Chondrocyte (in vitro differentiated cells): Measurements from ENCODE around the gene AFAP1L2. TPM values are rescaled to one million over a fixed set of nuclear protein-coding genes. Genes with fewer than 3 reads are reported as not detected.

Experiments used
- DNase-seq: peaks from one replicate; pipeline ENCODE4 v3.0.0; 2021; ENCODE audit warnings: mixed read lengths, low spot score
- H3K27ac Mint-ChIP-seq: one replicate; pipeline ENCODE4 v1.8.0; 2021; ENCODE audit warnings: mild to moderate bottlenecking, moderate library complexity, mixed read lengths; ENCODE audit not compliant: unreplicated experiment
- H3K27me3 Mint-ChIP-seq: 2 replicates; pipeline ENCODE4 v1.8.0; 2021; ENCODE audit warnings: low read depth, mixed read lengths
- H3K36me3 Mint-ChIP-seq: 2 replicates; pipeline ENCODE4 v1.8.0; 2021; ENCODE audit warnings: low read depth, mixed read lengths
- H3K4me1 Mint-ChIP-seq: 2 replicates; pipeline ENCODE4 v1.8.0; 2021; ENCODE audit warnings: low read depth, mild to moderate bottlenecking, mixed read lengths
- H3K4me3 Mint-ChIP-seq: one replicate; pipeline ENCODE4 v1.8.0; 2021; ENCODE audit warnings: mild to moderate bottlenecking, moderate library complexity, mixed read lengths; ENCODE audit not compliant: unreplicated experiment
- H3K9me3 Mint-ChIP-seq: 2 replicates; pipeline ENCODE4 v1.8.0; 2021; ENCODE audit warnings: low read depth, mixed read lengths
- total RNA-seq: library from RNA; stranded (reverse); gene quantifications from 3 replicates; pipeline ENCODE4 v1.2.1, GENCODE V29; 2021
- TF ChIP-seq, protein P1 (sequence below): fragments of 200-600 bp; sonication (generic); IDR thresholded peaks from 2 replicates; pipeline ENCODE4 v1.5.0; 2021; ENCODE audit warnings: antibody characterized with exemption, mild to moderate bottlenecking, moderate library complexity

The AFAP1L2 gene
- total RNA-seq, 1 donor from 2014 or later = 2.9 TPM

DNA sequence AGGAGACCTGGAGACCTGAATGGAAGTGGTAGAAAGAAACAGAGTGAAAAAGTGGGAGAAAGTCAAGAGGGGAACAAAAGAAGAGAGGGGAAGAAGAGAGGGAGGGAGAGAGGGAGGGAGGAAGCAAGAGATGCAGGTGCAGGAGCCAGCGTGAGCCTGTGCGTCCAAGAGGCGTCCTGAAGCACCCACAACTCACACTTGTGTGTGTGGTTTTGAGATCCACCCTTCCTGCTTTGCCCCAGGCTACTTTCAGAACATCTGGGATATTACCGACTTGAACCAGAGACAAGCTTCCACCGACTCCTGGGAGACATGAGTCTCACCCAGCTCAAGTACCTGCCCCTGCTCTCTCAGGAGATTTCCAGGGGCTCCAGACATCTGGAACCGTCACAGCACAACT is 9.8 kb downstream of the AFAP1L2 start:
- Mint-ChIP-seq H3K27me3 (no peaks in the 10 kb centered on the region), H3K9me3 (no peaks in the 10 kb centered on the region), H3K4me3 (no peak overlapping the region), H3K36me3 (no peaks in the 10 kb centered on the region), H3K27ac (no peak overlapping the region), H3K4me1 (peaks cover 61% of the 10 kb centered on the region)
- DNase-seq = no peak
- TF ChIP-seq, protein P1, sequence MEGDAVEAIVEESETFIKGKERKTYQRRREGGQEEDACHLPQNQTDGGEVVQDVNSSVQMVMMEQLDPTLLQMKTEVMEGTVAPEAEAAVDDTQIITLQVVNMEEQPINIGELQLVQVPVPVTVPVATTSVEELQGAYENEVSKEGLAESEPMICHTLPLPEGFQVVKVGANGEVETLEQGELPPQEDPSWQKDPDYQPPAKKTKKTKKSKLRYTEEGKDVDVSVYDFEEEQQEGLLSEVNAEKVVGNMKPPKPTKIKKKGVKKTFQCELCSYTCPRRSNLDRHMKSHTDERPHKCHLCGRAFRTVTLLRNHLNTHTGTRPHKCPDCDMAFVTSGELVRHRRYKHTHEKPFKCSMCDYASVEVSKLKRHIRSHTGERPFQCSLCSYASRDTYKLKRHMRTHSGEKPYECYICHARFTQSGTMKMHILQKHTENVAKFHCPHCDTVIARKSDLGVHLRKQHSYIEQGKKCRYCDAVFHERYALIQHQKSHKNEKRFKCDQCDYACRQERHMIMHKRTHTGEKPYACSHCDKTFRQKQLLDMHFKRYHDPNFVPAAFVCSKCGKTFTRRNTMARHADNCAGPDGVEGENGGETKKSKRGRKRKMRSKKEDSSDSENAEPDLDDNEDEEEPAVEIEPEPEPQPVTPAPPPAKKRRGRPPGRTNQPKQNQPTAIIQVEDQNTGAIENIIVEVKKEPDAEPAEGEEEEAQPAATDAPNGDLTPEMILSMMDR = no peak

DNA sequence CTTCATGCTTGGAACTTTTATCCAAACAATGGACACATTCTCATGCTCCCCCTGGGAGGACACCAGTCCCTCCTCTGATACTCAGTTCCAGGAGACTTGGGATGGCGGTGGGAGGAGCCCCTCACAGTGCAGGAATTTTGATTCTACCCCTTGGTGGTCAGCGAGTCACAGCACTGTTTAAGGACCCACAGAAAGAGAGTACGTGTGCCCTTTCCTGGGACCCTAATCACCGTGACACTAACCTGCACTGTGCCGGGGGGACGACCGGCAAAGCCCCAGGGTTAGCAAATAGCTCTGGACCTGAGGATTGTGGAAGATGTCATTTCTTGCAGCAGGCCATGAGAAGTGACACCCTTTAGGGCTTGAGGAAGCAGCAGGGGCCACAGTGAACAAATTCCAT is 10.4 kb downstream of the AFAP1L2 start:
- Mint-ChIP-seq H3K36me3 (no peaks in the 10 kb centered on the region), H3K27ac (no peak overlapping the region), H3K27me3 (no peaks in the 10 kb centered on the region), H3K4me1 (peaks cover 61% of the 10 kb centered on the region), H3K9me3 (no peaks in the 10 kb centered on the region), H3K4me3 (no peak overlapping the region)
- DNase-seq = no peak
- TF ChIP-seq, protein P1 = no peak

DNA sequence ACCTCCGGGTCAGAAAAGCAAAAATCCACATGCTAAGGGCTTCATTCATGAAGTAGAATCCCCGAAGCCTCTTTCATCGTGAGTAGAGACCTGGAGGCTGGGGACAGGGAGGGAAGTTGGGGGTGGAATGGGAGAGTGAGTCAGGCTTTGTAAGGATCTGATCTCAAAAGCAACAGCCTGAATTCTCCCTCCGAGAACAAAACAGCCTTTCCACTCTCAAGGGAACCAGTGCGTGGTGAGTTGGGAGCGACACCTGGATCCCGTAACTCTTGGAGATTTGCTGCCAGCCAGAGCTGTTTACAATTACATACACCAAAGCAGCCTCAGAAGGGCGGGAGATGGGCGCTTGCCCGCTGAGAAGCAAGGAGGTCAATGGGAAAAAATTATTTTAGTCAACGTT is 10.8 kb downstream of the AFAP1L2 start:
- H3K4me1 Mint-ChIP-seq = peaks cover 62% of the 10 kb centered on the region
- TF ChIP-seq, protein P1 = no peak
- H3K4me3 Mint-ChIP-seq = no peak overlapping the region
- no peak for DNase-seq
- H3K27me3 Mint-ChIP-seq = no peaks in the 10 kb centered on the region
- no peaks in the 10 kb centered on the region for H3K36me3 Mint-ChIP-seq
- no peaks in the 10 kb centered on the region for H3K9me3 Mint-ChIP-seq
- peak overlapping the region; percentile 22 for H3K27ac Mint-ChIP-seq

DNA sequence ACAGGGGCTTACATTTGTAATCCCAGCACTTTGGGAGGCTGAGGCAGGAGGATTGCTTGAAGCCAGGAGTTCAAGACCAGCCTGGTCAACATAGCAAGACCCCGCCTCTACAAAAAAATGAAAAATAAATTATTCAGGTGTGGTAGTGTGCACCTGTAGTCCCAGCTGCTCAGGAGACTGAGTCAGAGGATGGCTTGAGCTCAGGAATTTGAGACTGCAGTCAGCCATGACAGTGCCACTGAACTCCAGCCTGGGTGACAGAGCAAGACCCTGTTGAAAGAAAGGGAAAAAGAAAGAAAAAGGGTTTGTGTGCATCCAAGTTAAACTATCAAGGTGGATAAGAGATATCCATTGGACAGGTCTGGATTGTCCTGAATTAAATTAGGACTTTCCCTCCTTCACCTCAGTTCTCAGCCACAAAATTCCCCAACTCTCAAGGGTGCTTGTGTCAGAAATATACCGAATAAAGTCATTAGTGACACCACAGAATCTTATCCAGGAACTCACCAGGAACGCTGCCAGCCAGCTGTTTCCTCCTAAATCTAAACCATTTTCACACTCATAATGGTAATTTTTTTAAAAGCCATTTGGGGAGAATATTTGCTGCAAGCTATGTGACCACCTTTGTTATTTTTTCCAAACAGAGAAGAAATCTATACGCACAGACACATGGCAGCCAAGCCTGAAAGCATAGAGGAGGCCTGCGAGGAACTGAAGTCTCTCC is 12.0 kb downstream of the AFAP1L2 start:
- Mint-ChIP-seq H3K9me3 (no peaks in the 10 kb centered on the region), H3K4me1 (peaks cover 58% of the 10 kb centered on the region), H3K36me3 (no peaks in the 10 kb centered on the region), H3K27me3 (no peaks in the 10 kb centered on the region), H3K4me3 (no peak overlapping the region), H3K27ac (peak overlapping the region; percentile 33)
- TF ChIP-seq, protein P1 = no peak
- no peak for DNase-seq

DNA sequence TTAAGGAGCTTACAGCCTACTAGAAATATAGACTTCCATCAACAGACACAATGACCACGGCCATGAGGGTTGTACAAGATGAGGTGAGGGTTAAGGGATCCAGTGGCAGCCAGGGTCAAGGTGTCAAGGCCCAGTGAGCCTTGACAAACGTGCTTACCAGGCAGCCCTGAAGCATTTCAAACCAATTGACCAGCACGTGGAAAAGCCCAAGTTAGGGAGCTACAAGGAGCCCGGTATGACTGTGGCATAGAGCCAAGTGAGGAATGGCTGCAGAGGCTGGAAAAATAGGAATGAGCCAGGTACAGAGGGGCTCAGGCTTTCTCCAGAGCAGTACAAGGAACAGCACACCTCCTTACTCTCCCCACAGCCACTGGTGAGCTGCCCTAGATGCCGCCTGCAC is 12.7 kb downstream of the AFAP1L2 start:
- Mint-ChIP-seq H3K27me3 (no peaks in the 10 kb centered on the region), H3K4me1 (peaks cover 51% of the 10 kb centered on the region), H3K36me3 (no peaks in the 10 kb centered on the region), H3K4me3 (no peak overlapping the region), H3K27ac (no peak overlapping the region), H3K9me3 (no peaks in the 10 kb centered on the region)
- DNase-seq = no peak
- TF ChIP-seq, protein P1 = no peak
